ENCODE measurements around the gene DOCK10.

The DOCK10 gene

GRCh38 chr2:225076125-225076524 lies 33.9 kb upstream of the DOCK10 start:
- TF ChIP-seq CTCF (IDR thresholded peaks at IDR 0.05; ENCODE audit: insufficient read depth, low read depth, low read length, missing control alignments), result no peak
- DNase-seq (ENCODE audit: low read depth), result no peak
- no peak overlapping the region for H3K4me3 ChIP-seq (ENCODE audit: low read depth, low read length)

- H3K4me3 ChIP-seq (ENCODE audit: low read depth, low read length), result no peak overlapping the region
- DNase-seq (ENCODE audit: low read depth), result no peak
- no peak for TF ChIP-seq CTCF (IDR thresholded peaks at IDR 0.05; ENCODE audit: insufficient read depth, low read depth, low read length, missing control alignments)
Observed at GRCh38 chr2:225074919-225075681, 32.8 kb upstream of the DOCK10 start.

- H3K4me3 ChIP-seq (ENCODE audit: low read depth, low read length), result no peak overlapping the region
- TF ChIP-seq CTCF (IDR thresholded peaks at IDR 0.05; ENCODE audit: insufficient read depth, low read depth, low read length, missing control alignments), result no peak
Observed at GRCh38 chr2:225074366-225074765, 32.1 kb upstream of the DOCK10 start.

GRCh38 chr2:225073198-225073597 lies 30.9 kb upstream of the DOCK10 start:
- no peak for DNase-seq (ENCODE audit: low read depth)
- H3K4me3 ChIP-seq (ENCODE audit: low read depth, low read length), result no peak overlapping the region
- TF ChIP-seq CTCF (IDR thresholded peaks at IDR 0.05; ENCODE audit: insufficient read depth, low read depth, low read length, missing control alignments), result no peak

More at GRCh38 chr2:225074366-225074765, 32.1 kb upstream of the DOCK10 start:
- no peak for DNase-seq (ENCODE audit: low read depth)

- no peak for TF ChIP-seq CTCF (IDR thresholded peaks at IDR 0.05; ENCODE audit: insufficient read depth, low read depth, low read length, missing control alignments)
- H3K4me3 ChIP-seq (ENCODE audit: low read depth, low read length), result no peak overlapping the region
- DNase-seq (ENCODE audit: low read depth), result no peak
Observed at GRCh38 chr2:225072444-225072843, 30.2 kb upstream of the DOCK10 start.

GRCh38 chr2:225070811-225071210 lies 28.5 kb upstream of the DOCK10 start:
- no peak for TF ChIP-seq CTCF (IDR thresholded peaks at IDR 0.05; ENCODE audit: insufficient read depth, low read depth, low read length, missing control alignments)
- H3K4me3 ChIP-seq (ENCODE audit: low read depth, low read length), result no peak overlapping the region
- DNase-seq (ENCODE audit: low read depth), result no peak

- H3K4me3 ChIP-seq (ENCODE audit: low read depth, low read length), result no peak overlapping the region
- TF ChIP-seq CTCF (IDR thresholded peaks at IDR 0.05; ENCODE audit: insufficient read depth, low read depth, low read length, missing control alignments), result no peak
- DNase-seq (ENCODE audit: low read depth), result no peak
Observed at GRCh38 chr2:225069966-225070365, 27.7 kb upstream of the DOCK10 start.
